PC-3 (cell line): ENCODE data around the gene ELAVL4. TPM values are rescaled to one million over a fixed set of nuclear protein-coding genes. Genes with fewer than 3 reads are reported as not detected.

ENCODE experiments used
- ATAC-seq: fragments of 200-7000 bp; cut with Tn5 transposase; 2 replicates; pipeline ENCODE4 v1.9.1; 2020; ENCODE audit warnings: mild to moderate bottlenecking, moderate library complexity
- BruUV-seq: library from RNA; stranded (reverse); fragments of 400-500 nt; replicated peaks from 2 replicates; lab custom pipeline; 2021; lab: Mats Ljungman, UMichigan
- CTCF ChIA-PET: fragments of 300-600 bp; sonication (Branson Sonifier 250); formaldehyde crosslinking; loops from one replicate; lab custom pipeline; 2022; ENCODE audit warnings: antibody characterized with exemption; lab: Charles Lee
- POLR2A ChIA-PET: fragments of 300-600 bp; sonication (Branson Sonifier 250); formaldehyde crosslinking; loops from one replicate; lab custom pipeline; 2022; ENCODE audit warnings: antibody characterized with exemption; ENCODE audit not compliant: unreplicated experiment; lab: Charles Lee
- DNase-seq: peaks from one replicate; pipeline ENCODE4 v3.0.0-alpha.2; 2015
- H2AFZ ChIP-seq: fragments of 300-600 bp; sonication (generic); 2 replicates; pipeline ENCODE4 v1.6.0; 2016; ENCODE audit warnings: antibody characterized with exemption, low read length
- H3F3A ChIP-seq: fragments of 300-600 bp; sonication (generic); one replicate; pipeline ENCODE4 v1.6.0; 2017; ENCODE audit warnings: antibody characterized with exemption, low read length, control low read depth, mild to moderate bottlenecking; ENCODE audit not compliant: unreplicated experiment
- H3K27ac ChIP-seq: fragments of 300-600 bp; sonication (generic); 2 replicates; pipeline ENCODE4 v1.5.1; 2016; ENCODE audit warnings: mild to moderate bottlenecking, low read length
- H3K27me3 ChIP-seq: fragments of 300-600 bp; sonication (generic); 2 replicates; pipeline ENCODE4 v1.6.1; 2016; ENCODE audit warnings: low read length, mixed read lengths
- H3K36me3 ChIP-seq: fragments of 300-600 bp; sonication (generic); 2 replicates; pipeline ENCODE4 v1.6.1; 2016; ENCODE audit warnings: low read depth, mixed run types, low read length, mixed read lengths
- H3K4me1 ChIP-seq: fragments of 300-600 bp; sonication (generic); 2 replicates; pipeline ENCODE4 v1.5.1; 2016; ENCODE audit warnings: low read length; ENCODE audit not compliant: insufficient read depth
- H3K4me2 ChIP-seq: fragments of 300-600 bp; sonication (generic); 2 replicates; pipeline ENCODE4 v1.6.0; 2016; ENCODE audit warnings: low read length
- H3K4me3 ChIP-seq: fragments of 300-600 bp; sonication (generic); 2 replicates; pipeline ENCODE4 v1.5.1; 2016; ENCODE audit warnings: mild to moderate bottlenecking, low read length, mixed read lengths
- H3K79me2 ChIP-seq: fragments of 300-600 bp; sonication (generic); 2 replicates; pipeline ENCODE4 v1.6.1; 2017; ENCODE audit warnings: low read length, mixed read lengths
- H3K9ac ChIP-seq: fragments of 300-600 bp; sonication (generic); 2 replicates; pipeline ENCODE4 v1.6.0; 2016; ENCODE audit warnings: mild to moderate bottlenecking, low read length
- H3K9me2 ChIP-seq: fragments of 300-600 bp; sonication (generic); replicated peaks from 2 replicates; pipeline ENCODE4 v1.6.1; 2016; ENCODE audit warnings: mixed run types, low read length, mixed read lengths
- H3K9me3 ChIP-seq: fragments of 300-600 bp; sonication (generic); 2 replicates; pipeline ENCODE4 v1.6.1; 2016; ENCODE audit warnings: low read length, mixed read lengths
- H4K20me1 ChIP-seq: fragments of 300-600 bp; sonication (generic); 2 replicates; pipeline ENCODE4 v1.6.1; 2016; ENCODE audit warnings: low read length, mixed read lengths
- EZH2 ChIP-seq: fragments of 300-600 bp; sonication (generic); IDR thresholded peaks from one replicate; pipeline ENCODE4 v1.6.1; 2017; ENCODE audit warnings: antibody characterized with exemption, mild to moderate bottlenecking, low read length; ENCODE audit not compliant: unreplicated experiment
- EZH2phosphoT487 ChIP-seq: fragments of 300-600 bp; sonication (generic); IDR thresholded peaks from 2 replicates; pipeline ENCODE4 v1.6.1; 2018; ENCODE audit warnings: mild to moderate bottlenecking, antibody characterized with exemption, low read length, borderline replicate concordance
- intact Hi-C: fragments of 100-400 bp; cut with micrococcal nuclease; formaldehyde crosslinking; loops from 2 replicates; pipeline ENCODE4 v1.9.0; 2023
- total RNA-seq: library from RNA; depleted of rRNA; stranded (reverse); fragments of >200 nt; gene quantifications from 2 replicates; pipeline ENCODE4 v1.2.3, GENCODE V29; 2014
- TF ChIP-seq, protein P1 (sequence below): fragments of 300-600 bp; sonication (generic); conservative IDR thresholded peaks from 2 replicates; pipeline ENCODE4 v1.5.1; 2017; ENCODE audit warnings: antibody characterized with exemption, low read depth, mild to moderate bottlenecking, low read length

Gene ELAVL4
- total RNA-seq, 1 experiment from 2014 or later: not detected

DNA sequence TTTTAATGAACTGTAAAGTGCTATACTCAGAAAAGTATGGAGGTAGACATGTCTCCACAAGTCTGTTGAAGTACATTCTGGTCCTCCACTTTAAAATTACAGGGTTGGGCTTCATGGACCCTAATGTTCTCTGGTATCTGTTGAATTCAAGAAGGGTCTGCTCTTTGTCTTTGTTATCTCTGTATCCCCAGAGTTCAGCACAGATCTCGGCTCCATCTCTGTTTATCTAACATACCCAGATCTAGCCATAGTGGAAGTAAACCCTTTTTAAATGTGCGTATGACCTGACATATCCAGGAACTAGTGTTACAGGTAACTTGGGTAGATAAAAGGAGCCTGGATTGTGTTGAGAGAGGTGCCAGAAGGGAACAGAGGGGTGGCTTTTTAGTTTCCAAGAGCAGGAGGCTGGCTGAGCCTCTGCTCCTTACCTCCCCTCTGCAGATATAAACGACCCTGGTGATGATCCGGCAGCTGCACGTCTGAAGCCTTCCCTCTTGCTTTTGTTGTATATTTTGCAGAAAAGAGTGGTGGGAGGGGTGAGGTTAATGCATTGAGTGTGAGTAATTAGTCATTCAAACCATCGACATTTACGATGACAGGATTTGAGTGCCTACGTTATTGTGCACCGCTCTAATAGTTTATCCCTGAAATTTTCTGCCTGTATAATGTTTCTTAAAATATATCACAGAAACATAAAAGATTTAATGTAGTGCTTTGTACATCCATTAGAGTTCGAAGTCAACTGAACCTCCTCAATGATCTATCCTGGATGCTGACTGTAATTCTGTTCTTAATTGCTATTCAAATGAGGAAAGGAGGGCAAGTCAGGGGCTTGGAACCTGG, 30.8 kb downstream of the ELAVL4 start:
- DNase-seq (no peak), ATAC-seq (no peak)
- H3K79me2 ChIP-seq: no peaks in the 10 kb centered on the region
- no peak overlapping the region for H3K4me3 ChIP-seq
- H2AFZ ChIP-seq: no peak overlapping the region
- no peaks in the 10 kb centered on the region for H3F3A ChIP-seq
- TF ChIP-seq EZH2phosphoT487: no peak
- TF ChIP-seq, protein P1, sequence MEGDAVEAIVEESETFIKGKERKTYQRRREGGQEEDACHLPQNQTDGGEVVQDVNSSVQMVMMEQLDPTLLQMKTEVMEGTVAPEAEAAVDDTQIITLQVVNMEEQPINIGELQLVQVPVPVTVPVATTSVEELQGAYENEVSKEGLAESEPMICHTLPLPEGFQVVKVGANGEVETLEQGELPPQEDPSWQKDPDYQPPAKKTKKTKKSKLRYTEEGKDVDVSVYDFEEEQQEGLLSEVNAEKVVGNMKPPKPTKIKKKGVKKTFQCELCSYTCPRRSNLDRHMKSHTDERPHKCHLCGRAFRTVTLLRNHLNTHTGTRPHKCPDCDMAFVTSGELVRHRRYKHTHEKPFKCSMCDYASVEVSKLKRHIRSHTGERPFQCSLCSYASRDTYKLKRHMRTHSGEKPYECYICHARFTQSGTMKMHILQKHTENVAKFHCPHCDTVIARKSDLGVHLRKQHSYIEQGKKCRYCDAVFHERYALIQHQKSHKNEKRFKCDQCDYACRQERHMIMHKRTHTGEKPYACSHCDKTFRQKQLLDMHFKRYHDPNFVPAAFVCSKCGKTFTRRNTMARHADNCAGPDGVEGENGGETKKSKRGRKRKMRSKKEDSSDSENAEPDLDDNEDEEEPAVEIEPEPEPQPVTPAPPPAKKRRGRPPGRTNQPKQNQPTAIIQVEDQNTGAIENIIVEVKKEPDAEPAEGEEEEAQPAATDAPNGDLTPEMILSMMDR: no peak
- H3K9me2 ChIP-seq: no peaks in the 10 kb centered on the region
- H3K9me3 ChIP-seq: no peaks in the 10 kb centered on the region
- intact Hi-C loops: no loop called here
- H3K9ac ChIP-seq: no peak overlapping the region
- H3K4me2 ChIP-seq: no peak overlapping the region
- H3K4me1 ChIP-seq: no peaks in the 10 kb centered on the region
- H4K20me1 ChIP-seq: no peaks in the 10 kb centered on the region
- POLR2A ChIA-PET: no interaction called here
- no peaks in the 10 kb centered on the region for H3K36me3 ChIP-seq
- CTCF ChIA-PET: no interaction called here
- no TSS peak for BruUV-seq
- no peak overlapping the region for H3K27ac ChIP-seq
- H3K27me3 ChIP-seq: no peaks in the 10 kb centered on the region

DNA sequence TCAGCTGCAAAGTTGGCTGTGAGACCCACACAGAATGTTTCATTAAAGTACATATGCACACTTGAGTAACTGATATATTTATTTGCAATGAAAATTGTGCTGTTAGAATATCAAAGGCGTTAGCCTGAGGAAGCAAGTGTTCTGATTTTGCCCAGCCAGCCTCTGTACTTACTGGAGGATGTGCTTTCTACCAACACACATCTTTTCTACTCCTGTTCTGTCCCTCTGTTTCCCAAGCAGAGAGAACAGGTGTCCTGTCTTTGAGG, 31.4 kb downstream of the ELAVL4 start:
- Histone ChIP-seq H3F3A (no peaks in the 10 kb centered on the region), H3K9ac (no peak overlapping the region), H3K4me2 (no peak overlapping the region), H3K4me3 (no peak overlapping the region), H3K9me3 (no peaks in the 10 kb centered on the region), H2AFZ (no peak overlapping the region), H3K9me2 (no peaks in the 10 kb centered on the region), H3K27me3 (no peaks in the 10 kb centered on the region), H3K4me1 (no peaks in the 10 kb centered on the region), H4K20me1 (no peaks in the 10 kb centered on the region), H3K36me3 (no peaks in the 10 kb centered on the region), H3K27ac (no peak overlapping the region), H3K79me2 (no peaks in the 10 kb centered on the region)
- ATAC-seq (no peak), DNase-seq (no peak)
- TF ChIP-seq EZH2phosphoT487 (no peak), EZH2 (no peak)
- TF ChIP-seq, protein P1: no peak
- intact Hi-C loops: no loop called here
- CTCF ChIA-PET: no interaction called here
- BruUV-seq: no TSS peak
- POLR2A ChIA-PET: no interaction called here

DNA sequence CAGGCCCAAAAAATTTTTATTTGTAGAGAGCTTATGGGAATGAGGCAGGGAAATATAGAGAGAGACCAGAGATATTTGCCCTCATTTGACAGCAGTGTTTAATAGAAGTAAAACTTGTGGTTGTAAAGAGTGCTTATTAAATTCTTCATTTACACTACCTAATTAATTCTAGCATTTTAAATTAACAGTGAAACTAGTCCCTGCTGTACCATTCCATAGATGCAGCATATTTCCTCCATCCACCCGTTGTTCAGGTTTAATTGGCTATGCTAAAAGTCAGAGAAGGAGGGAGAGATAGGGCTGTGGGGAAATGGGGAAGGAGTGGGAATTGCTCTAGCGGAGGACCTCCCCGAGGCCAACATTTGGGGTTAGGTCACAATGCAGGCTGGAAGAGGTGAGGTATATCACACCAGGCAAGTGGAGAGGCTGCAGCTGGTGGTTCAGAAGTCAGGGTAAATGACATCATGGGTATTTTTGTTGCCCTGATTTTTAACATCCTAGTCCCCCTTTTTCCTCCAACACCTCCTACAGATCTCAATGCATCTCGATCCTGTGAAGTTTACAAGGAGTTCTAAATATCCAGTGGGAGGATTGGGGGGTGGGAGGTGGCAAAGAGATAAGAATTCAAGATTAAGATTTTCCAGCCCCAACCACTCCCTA, 38.6 kb downstream of the ELAVL4 start:
- DNase-seq (no peak), ATAC-seq (no peak)
- H3K27me3 ChIP-seq: no peaks in the 10 kb centered on the region
- intact Hi-C loops: no loop called here
- H4K20me1 ChIP-seq: no peaks in the 10 kb centered on the region
- POLR2A ChIA-PET: no interaction called here
- no peak overlapping the region for H3K4me3 ChIP-seq
- no peaks in the 10 kb centered on the region for H3K36me3 ChIP-seq
- H2AFZ ChIP-seq: no peak overlapping the region
- no peaks in the 10 kb centered on the region for H3K9me3 ChIP-seq
- TF ChIP-seq EZH2phosphoT487: no peak
- TF ChIP-seq, protein P1: no peak
- no peak overlapping the region for H3K27ac ChIP-seq
- no peaks in the 10 kb centered on the region for H3F3A ChIP-seq
- H3K4me1 ChIP-seq: no peaks in the 10 kb centered on the region
- no peaks in the 10 kb centered on the region for H3K9me2 ChIP-seq
- H3K9ac ChIP-seq: no peak overlapping the region
- CTCF ChIA-PET: no interaction called here
- H3K79me2 ChIP-seq: no peaks in the 10 kb centered on the region
- no peak overlapping the region for H3K4me2 ChIP-seq
- BruUV-seq: no TSS peak
